IMR-90 (cell line): Measurements from ENCODE around the gene SOX30.

ENCODE experiments used
- CEBPB ChIP-seq: IDR thresholded peaks from 2 replicates; pipeline ENCODE4 v1.6.1; 2012; ENCODE audit warnings: low read depth, low read length, improper control_type of control experiment
- CHD1 ChIP-seq: IDR thresholded peaks from 2 replicates; pipeline ENCODE4 v1.6.1; 2012; ENCODE audit warnings: low read depth, low read length, improper control_type of control experiment
- CTCF ChIP-seq: conservative IDR thresholded peaks from 2 replicates; pipeline ENCODE4 v1.5.1; 2012; ENCODE audit warnings: mild to moderate bottlenecking, low read depth, low read length, improper control_type of control experiment
- POLR2A ChIP-seq: IDR thresholded peaks from 2 replicates; pipeline ENCODE4 v1.6.1; 2012; ENCODE audit warnings: mild to moderate bottlenecking, low read depth, low read length
- TF ChIP-seq, protein P1 (sequence below): fragments of 150-350 bp; IDR thresholded peaks from 2 replicates; pipeline ENCODE4 v1.6.1; 2016; ENCODE audit warnings: low read depth, mild to moderate bottlenecking, low read length, moderate library complexity, borderline replicate concordance

DNA sequence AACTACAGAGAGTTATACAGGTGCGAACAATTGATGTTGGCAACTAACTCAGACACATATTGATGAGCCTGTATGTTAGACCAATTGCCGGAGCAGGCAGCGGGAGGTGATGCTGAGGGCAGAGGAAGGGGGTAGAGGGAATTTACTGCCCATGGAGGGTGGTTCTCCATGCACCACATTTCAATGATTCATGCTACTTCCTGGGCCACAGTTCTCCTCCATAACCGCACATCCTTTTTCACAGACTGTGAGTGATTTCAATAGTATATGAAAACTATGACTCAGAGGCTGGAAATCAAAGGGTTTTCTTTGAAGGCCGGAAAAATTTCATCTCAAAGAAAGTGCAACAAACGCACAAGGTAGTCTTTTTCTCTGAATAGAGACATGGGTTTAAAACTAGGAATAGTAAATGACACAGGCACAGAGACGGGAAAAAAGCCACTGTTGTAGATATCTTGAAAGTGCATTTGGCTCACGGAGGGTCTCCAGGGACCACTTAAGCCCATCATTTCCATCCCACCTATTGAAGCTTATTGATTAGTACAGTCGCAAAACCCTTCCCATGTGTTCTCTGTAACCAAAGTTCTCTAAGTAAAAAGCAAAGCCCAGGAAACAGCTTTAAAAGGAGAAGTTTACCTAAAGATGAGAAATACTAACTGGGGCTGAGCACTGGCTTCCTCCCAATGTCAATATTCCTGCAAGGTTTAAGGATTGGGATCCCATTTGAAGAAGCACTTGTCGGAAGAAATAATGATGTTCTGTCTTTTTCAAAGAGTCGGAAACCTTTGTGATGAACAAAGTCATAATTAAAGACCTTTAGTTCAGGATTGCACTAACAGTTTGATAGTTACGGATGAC, 48.7 kb downstream of the SOX30 start:
- no peak for TF ChIP-seq CTCF
- TF ChIP-seq, protein P1, sequence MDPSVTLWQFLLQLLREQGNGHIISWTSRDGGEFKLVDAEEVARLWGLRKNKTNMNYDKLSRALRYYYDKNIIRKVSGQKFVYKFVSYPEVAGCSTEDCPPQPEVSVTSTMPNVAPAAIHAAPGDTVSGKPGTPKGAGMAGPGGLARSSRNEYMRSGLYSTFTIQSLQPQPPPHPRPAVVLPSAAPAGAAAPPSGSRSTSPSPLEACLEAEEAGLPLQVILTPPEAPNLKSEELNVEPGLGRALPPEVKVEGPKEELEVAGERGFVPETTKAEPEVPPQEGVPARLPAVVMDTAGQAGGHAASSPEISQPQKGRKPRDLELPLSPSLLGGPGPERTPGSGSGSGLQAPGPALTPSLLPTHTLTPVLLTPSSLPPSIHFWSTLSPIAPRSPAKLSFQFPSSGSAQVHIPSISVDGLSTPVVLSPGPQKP: no peak
- no peak for TF ChIP-seq POLR2A
- TF ChIP-seq CEBPB: peak; percentile 25; the same call in 1 of the 2 replicates
- TF ChIP-seq CHD1: no peak
